GM18505 (cell line): Measurements from ENCODE around the gene FSCN2.
A peak's percentile ranks its signal among the peaks of the same experiment; 100 is the strongest.

ENCODE experiments used
- ATAC-seq: cut with Tn5 transposase; IDR thresholded peaks from one replicate; pipeline ENCODE4 v1.9.1; 2021; ENCODE audit not compliant: unreplicated experiment
- POLR2A ChIP-seq: IDR thresholded peaks from 4 replicates; pipeline ENCODE4 v1.6.1; 2011; ENCODE audit warnings: borderline replicate concordance; ENCODE audit not compliant: insufficient read depth, insufficient read length; ENCODE audit errors: extremely low read depth

Gene FSCN2

DNA sequence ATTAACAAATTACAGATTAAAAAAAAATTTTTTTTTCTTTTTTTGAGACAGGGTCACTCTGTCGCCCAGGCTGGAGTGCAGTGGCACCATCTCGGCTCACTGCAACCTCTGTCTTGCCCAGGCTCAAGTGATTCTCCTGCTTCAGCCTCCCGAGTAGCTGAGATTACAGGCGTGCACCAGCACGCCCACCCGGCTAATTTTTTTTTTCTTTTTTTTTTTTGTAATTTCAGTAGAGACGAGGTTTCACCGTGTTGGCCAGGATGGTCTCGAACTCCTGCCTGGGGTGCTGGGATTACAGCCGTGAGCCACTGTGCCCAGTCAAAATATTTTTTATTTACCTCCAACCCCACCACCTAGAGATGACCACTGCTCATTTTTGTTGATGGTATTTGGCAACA lies 41.1 kb upstream of the FSCN2 start:
- no peak for TF ChIP-seq POLR2A
- no peak for ATAC-seq

DNA sequence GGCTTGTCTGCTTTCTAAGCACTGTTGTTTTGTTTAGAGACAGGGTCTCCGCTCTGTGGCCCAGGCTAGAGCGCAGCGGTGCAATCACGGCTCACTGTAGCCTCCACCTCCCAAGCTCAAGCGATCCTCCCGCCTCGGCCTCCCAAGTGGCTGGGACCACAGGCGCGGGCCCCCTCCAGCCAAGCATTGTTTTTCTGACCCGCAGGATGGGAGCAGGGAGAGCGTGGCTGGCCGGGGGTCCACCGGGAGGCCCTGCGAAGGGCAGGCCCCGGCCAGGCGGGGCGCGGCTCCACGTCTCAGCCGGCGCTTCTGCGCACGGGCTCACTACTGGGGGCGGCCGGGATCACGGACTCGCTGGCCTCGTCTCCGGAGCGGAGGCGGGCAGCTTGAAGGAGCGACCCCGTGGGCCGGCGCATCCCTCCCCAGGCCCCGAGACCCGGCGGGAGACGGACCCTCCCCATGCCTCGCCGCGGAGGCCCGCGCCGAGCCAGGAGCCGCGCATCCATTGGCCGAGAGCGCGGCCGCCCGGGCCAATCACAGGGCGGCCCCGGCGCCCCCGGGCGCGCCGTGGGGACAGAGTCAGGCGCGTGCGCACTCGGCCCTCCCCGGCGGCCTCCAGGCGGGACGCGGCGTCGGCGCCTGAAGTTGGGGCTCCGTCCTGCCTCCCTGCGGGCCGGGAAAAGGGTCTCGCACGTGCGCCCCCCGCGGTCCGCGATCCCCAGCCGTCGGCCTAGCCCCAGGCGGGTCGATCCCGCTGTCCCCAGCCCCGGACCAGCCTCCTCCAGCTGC lies 40.5 kb upstream of the FSCN2 start:
- ATAC-seq, result no peak
- peak; percentile 79 for TF ChIP-seq POLR2A

GRCh38 chr17:81488276-81488860 lies 39.8 kb upstream of the FSCN2 start:
- no peak for ATAC-seq
- TF ChIP-seq POLR2A, result no peak

DNA sequence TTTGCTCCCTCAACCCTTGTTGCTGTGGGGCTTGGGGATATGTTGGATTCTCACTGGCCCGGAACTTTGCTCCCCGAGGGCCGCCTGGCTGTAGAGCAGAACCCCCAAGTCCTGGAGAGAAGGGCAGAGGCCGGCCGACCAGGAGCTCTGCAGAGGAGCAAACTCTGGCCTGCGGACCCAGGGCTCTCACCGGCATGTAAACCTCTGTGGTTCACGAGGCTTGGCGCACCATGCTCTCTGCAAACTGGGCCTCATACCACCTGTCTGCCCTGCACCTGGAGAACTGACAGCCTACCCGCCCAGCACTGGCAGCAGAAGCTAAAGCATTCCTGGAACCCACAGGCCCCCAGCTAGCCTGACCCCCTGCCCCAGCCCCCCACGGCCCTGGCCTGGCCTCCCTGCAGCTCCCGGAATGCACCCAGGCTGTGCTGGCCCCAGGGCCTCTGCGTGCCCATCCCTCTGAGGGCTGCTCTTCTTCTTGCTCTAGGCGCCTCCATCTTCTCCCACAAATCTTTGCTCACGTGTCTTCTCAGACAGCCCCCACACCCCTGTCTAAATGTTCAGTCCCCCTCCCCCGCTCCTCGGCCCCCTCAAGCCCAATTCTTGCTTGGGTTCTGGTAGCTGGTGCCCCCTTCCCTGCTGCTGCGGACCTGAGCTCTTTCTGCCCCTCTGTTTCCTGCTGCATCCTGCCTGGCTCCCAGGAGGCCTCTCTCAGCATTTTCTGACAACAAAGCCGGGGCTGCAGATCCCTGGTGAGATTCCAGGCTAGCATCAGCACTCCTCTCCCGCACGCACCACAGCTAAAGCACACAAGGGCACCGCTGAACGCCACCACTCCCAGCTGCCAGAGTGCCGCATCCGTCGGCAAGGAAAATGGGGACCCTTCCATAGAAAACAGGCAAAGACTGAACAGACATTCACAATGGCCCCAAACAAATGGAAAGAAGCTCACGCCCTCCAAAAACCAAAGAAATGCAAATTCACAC lies 38.9 kb upstream of the FSCN2 start:
- TF ChIP-seq POLR2A, result no peak
- ATAC-seq, result no peak

GRCh38 chr17:81489998-81490992 lies 37.9 kb upstream of the FSCN2 start:
- no peak for ATAC-seq
- no peak for TF ChIP-seq POLR2A

DNA sequence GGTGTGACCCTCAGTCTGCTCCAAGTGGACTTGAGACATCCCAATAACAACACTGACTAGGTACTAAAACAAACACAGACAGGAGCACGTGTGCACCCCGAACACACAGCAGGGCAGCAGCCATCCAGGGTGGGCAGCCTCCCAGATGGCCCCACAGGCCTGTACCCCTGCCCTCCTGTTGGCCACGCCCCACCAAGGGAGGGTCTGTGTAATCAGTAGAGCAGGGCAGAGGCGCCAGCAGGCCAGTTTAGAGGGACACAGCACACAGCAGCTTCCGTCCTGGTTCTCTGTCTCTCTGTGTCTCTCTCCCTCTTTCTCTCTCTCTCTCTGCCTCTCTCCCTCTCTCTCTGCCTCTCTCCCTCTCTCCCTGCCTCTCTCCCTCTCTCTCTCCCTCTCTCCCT lies 37.0 kb upstream of the FSCN2 start:
- no peak for TF ChIP-seq POLR2A
- ATAC-seq, result no peak

DNA sequence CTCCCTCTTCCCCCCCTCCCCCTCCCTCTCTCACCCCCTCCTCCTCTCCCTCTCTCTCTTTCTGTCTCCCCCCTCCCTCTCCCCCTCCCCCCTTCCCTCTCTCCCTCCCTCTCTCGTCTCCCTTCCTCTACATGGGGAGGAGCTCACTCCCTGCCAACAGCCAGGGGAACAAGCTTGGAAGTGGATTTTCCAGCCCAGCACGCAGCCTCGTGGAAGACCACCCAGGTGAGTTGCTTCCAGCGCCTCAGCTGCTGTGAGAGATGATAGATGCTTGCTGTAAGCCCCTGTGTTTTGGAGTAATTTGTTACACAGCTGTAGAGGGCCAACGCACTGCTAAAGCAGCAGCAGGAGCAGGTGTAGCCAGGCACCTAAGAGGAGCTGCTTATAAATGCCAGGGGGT lies 36.4 kb upstream of the FSCN2 start:
- TF ChIP-seq POLR2A, result no peak
- no peak for ATAC-seq

DNA sequence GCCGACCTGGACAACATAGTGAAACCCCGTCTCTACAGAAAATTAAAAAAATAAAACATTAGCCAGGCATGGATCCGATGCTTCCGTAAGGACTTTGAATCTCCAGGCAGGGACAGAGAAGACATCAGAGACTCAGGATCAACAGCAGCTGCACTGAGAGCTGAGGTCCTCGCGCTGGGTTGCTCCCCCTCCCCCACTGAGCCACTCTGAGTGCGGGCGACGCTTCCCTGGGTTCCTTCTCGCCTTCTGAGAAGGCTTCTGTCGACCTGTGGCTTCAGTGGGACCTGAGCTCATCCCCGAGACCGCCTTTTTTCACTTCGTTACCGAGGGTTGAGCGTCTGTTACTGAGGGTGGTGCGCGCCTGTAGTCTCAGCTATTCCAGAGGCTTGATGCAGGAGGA lies 36.0 kb upstream of the FSCN2 start:
- TF ChIP-seq POLR2A, result no peak
- no peak for ATAC-seq

DNA sequence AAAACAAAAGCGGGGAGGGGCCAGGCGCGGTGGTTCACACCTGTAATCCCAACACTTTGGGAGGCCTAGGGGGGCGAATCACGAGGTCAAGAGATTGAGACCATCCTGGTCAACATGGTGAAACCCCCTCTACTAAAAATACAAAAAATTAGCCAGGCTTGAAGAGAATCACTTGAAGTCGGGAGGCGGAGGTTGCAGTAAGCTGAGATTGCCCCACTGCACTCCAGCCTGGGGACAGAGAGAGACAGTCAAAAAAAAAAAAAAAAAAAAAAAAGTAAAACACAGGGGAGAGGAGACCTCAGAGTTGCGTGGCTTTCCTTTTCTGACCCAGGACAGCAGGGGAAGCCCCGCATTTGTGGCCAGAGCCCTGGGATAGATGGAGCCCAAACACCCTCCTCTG lies 35.5 kb upstream of the FSCN2 start:
- no peak for TF ChIP-seq POLR2A
- no peak for ATAC-seq

GRCh38 chr17:81493198-81494038 lies 34.8 kb upstream of the FSCN2 start:
- ATAC-seq, result no peak
- no peak for TF ChIP-seq POLR2A

GRCh38 chr17:81494626-81495377 lies 33.4 kb upstream of the FSCN2 start:
- TF ChIP-seq POLR2A, result no peak
- no peak for ATAC-seq

GRCh38 chr17:81498953-81499600 lies 29.1 kb upstream of the FSCN2 start:
- no peak for TF ChIP-seq POLR2A
- no peak for ATAC-seq
